ENCODE results near the gene OS9.
"Not testable (repeated sequence)": the region's sequence is repeated elsewhere in the genome, so short reads cannot be mapped to it uniquely, and the experiment has no call there.

The OS9 gene

GRCh38 chr12:57661376-57661775 is 32.6 kb upstream of the OS9 start:
- H3K4me3 ChIP-seq (ENCODE audit: low read depth, low read length): no peak overlapping the region
- TF ChIP-seq CTCF (IDR thresholded peaks at IDR 0.05; ENCODE audit: borderline replicate concordance, insufficient read depth, low read depth, low read length): no peak

- H3K4me3 ChIP-seq (ENCODE audit: low read depth, low read length): not testable (repeated sequence)
These were observed 28.7 kb upstream of the OS9 start for GRCh38 chr12:57665066-57665820.

DNA sequence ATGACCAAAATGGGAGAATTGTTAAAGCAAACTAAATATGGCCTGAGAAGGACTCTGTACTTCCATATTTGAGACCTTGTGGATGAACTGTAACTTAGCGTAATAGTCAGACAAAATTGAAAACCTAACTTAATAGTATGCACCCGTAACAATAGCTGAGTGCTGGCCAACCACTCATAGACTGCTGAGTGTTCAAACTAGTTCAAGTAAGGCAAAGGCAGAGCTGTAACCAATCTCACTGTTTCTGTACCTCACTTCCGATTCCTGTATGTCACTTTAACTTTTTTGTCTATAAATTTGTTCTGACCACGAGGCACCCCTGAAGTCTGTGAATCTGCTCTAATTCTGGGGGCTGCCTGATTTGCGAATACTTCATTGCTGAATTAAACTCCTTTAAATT is 27.0 kb upstream of the OS9 start:
- no peak for TF ChIP-seq CTCF (IDR thresholded peaks at IDR 0.05; ENCODE audit: borderline replicate concordance, insufficient read depth, low read depth, low read length)
- H3K4me3 ChIP-seq (ENCODE audit: low read depth, low read length): no peak overlapping the region

- H3K4me3 ChIP-seq (ENCODE audit: low read depth, low read length): not testable (repeated sequence)
These were observed 24.2 kb upstream of the OS9 start for GRCh38 chr12:57669691-57670090.

DNA sequence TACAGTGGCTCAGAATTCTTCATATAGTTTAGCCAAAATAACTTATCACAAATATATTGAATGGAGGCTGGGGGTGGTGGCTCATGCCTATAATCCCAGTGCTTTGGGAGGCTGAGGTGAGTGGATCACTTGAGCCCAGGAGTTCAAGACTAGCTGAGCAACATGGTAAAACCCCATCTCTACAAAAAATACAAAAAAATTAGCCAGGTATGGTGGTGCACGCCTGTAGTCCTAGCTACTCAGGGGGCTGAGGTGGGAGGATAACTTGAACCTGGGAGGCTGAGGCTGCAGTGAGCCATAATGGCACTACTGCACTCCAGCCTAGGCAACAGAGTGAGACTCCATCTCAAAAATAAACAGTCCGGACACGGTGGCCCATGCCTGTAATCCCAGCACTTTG is 22.1 kb upstream of the OS9 start:
- not testable (repeated sequence) for H3K4me3 ChIP-seq (ENCODE audit: low read depth, low read length)

- no peak for TF ChIP-seq CTCF (IDR thresholded peaks at IDR 0.05; ENCODE audit: borderline replicate concordance, insufficient read depth, low read depth, low read length)
- H3K4me3 ChIP-seq (ENCODE audit: low read depth, low read length): no peak overlapping the region
These were observed 21.1 kb upstream of the OS9 start for GRCh38 chr12:57672801-57673200.

GRCh38 chr12:57674691-57675090 is 19.2 kb upstream of the OS9 start:
- TF ChIP-seq CTCF (IDR thresholded peaks at IDR 0.05; ENCODE audit: borderline replicate concordance, insufficient read depth, low read depth, low read length): no peak
- H3K4me3 ChIP-seq (ENCODE audit: low read depth, low read length): no peak overlapping the region

DNA sequence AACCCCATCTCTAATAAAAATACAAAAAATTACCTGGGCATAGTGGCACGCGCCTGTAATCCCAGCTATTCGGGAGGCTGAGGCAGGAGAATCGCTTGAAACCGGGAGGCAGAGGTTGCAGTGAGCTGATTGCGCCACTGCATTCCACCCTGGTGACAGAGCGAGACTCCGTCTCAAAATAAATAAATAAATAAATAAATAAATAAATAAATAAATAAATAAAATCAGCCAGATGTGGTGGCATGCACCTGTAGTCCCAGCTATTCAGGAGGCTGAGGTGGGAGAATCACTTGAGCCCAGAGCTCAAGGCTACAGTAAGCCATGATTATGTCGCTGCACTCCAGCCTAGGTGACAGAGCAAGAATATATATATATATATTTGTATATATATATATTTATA is 16.0 kb upstream of the OS9 start:
- not testable (repeated sequence) for H3K4me3 ChIP-seq (ENCODE audit: low read depth, low read length)

DNA sequence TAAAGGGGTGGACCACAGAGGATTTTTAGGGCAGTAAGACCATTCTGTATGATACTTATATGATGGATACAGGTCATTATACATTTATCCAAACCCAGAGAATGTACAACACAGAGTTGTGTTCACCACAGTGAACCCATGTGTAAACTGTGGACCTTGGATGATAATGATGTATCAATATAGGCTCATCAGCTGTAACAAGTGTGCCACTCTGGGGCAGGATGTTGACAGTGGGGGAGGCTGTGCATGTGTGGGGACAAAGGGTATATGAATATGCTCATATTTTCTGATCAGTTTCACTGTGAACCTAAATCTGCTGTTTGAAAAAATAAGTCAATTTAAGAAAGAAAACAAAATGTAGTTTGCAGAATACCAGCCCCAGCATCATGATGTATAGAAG is 14.2 kb upstream of the OS9 start:
- TF ChIP-seq CTCF (IDR thresholded peaks at IDR 0.05; ENCODE audit: borderline replicate concordance, insufficient read depth, low read depth, low read length): no peak
- no peak overlapping the region for H3K4me3 ChIP-seq (ENCODE audit: low read depth, low read length)

Measured in GM12875 (cell line).